Stimulated activated CD4-positive, alpha-beta T cell treated with anti-CD3 and anti-CD28 coated beads, Interleukin-15, amount 100 ng/mL, for 1 hour (primary cell): ENCODE measurements around the gene JPT2.

Source experiments
- DNase-seq, 2 donors: peaks; one replicate each; pipeline ENCODE4 v3.0.0-alpha.2; 2020; ENCODE audit warnings: low read depth in 1 of 2, low spot score in 1 of 2

Gene JPT2

GRCh38 chr16:1749152-1750117 lies 71.4 kb downstream of the JPT2 start:
- no peak for DNase-seq
